Smooth muscle cell (in vitro differentiated cells): Measurements from ENCODE around the gene PHEX. TPM values are rescaled to one million over a fixed set of nuclear protein-coding genes. Genes with fewer than 3 reads are reported as not detected.

ENCODE experiments used
- DNase-seq: peaks from one replicate; lab custom pipeline; 2025; ENCODE audit not compliant: unreplicated experiment; lab: John Stamatoyannopoulos, UW
- H2AFZ ChIP-seq: fragments of 200-600 bp; sonication (generic); 2 replicates; pipeline ENCODE4 v1.6.0; 2016; ENCODE audit warnings: antibody characterized with exemption, low read depth, mild to moderate bottlenecking
- H3F3A ChIP-seq: fragments of 200-600 bp; sonication (generic); 2 replicates; pipeline ENCODE4 v1.6.0; 2017; ENCODE audit warnings: antibody characterized with exemption, low read depth
- H3K27ac ChIP-seq: fragments of 200-600 bp; sonication (generic); 2 replicates; pipeline ENCODE4 v1.5.1; 2016; ENCODE audit warnings: low read depth, mild to moderate bottlenecking
- H3K27me3 ChIP-seq: fragments of 200-600 bp; sonication (generic); 2 replicates; pipeline ENCODE4 v1.6.1; 2016; ENCODE audit warnings: low read depth, mild to moderate bottlenecking
- H3K36me3 ChIP-seq: fragments of 200-600 bp; sonication (generic); 2 replicates; pipeline ENCODE4 v1.5.1; 2016; ENCODE audit warnings: low read depth
- H3K4me1 ChIP-seq: fragments of 200-600 bp; sonication (generic); 2 replicates; pipeline ENCODE4 v1.5.1; 2016; ENCODE audit warnings: low read depth
- H3K4me2 ChIP-seq: fragments of 200-600 bp; sonication (generic); 2 replicates; pipeline ENCODE4 v1.6.0; 2016; ENCODE audit warnings: mild to moderate bottlenecking
- H3K4me3 ChIP-seq: fragments of 200-600 bp; sonication (generic); 2 replicates; pipeline ENCODE4 v1.5.1; 2016; ENCODE audit warnings: mild to moderate bottlenecking
- H3K79me2 ChIP-seq: fragments of 200-600 bp; sonication (generic); 2 replicates; pipeline ENCODE4 v1.6.0; 2016; ENCODE audit warnings: low read depth, mild to moderate bottlenecking
- H3K9ac ChIP-seq: fragments of 200-600 bp; sonication (generic); 2 replicates; pipeline ENCODE4 v1.6.0; 2016; ENCODE audit warnings: low read depth
- H3K9me3 ChIP-seq: fragments of 200-600 bp; sonication (generic); replicated peaks from 2 replicates; pipeline ENCODE4 v1.5.1; 2016; ENCODE audit warnings: low read depth
- H4K20me1 ChIP-seq: fragments of 200-600 bp; sonication (generic); 2 replicates; pipeline ENCODE4 v1.6.0; 2016; ENCODE audit warnings: low read depth
- WGBS: methylation state at CpG from one replicate; pipeline ENCODE4 v1.1.7; 2016; ENCODE audit warnings: low lambda C conversion rate; 5-methylcytosine and 5-hydroxymethylcytosine counted together
- polyA plus RNA-seq: library from polyadenylated mRNA; unstranded; fragments of >200 nt; fragmentation: Nextera tagmentation; extraction: Ambion mirVana; gene quantifications from 2 replicates; pipeline ENCODE4 v1.2.1, GENCODE V29; 2016
- total RNA-seq: library from RNA; depleted of rRNA; stranded (reverse); fragments of >200 nt; gene quantifications from 2 replicates; pipeline ENCODE4 v1.2.3, GENCODE V29; 2014
- TF ChIP-seq, protein P1 (sequence below): fragments of 200-600 bp; sonication (generic); IDR thresholded peaks from 2 replicates; pipeline ENCODE4 v1.5.1; 2017; ENCODE audit warnings: borderline replicate concordance, mild to moderate bottlenecking, antibody characterized with exemption; ENCODE audit not compliant: insufficient read depth, poor library complexity, severe bottlenecking

Gene PHEX
- total and polyA plus RNA-seq, 2 experiments from 2014 or later, result not detected

DNA sequence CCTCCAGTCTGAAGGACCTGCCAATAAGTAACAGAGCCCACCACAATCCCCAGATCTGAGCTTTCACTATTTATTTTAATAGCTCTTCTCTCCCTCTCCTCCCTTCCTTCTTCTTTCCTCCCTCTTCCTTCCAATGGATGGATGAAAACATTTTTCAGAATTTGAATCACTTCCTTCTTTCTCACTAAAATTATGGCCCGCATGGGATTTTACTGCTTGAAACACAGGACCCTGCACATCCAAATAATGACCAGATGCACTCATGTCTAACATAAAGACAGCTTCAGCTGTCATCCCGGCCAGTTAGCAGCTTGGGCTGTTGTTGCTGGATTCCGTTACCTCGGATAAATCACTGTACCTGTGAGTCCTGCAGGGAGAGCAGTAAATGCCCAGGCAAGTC is 5.4 kb upstream of the PHEX start:
- H3K79me2 ChIP-seq, result no peaks in the 10 kb centered on the region
- no peak for DNase-seq
- no peak overlapping the region for H3K9ac ChIP-seq
- H2AFZ ChIP-seq, result no peak overlapping the region
- no peak overlapping the region for H3K4me2 ChIP-seq
- no peaks in the 10 kb centered on the region for H3K4me1 ChIP-seq
- H3K4me3 ChIP-seq, result no peak overlapping the region
- no peaks in the 10 kb centered on the region for H3K9me3 ChIP-seq
- H3F3A ChIP-seq, result no peaks in the 10 kb centered on the region
- no peaks in the 10 kb centered on the region for H4K20me1 ChIP-seq
- 86% methylated on average over 4 of the region's 4 CpGs for WGBS
- H3K27me3 ChIP-seq, result no peaks in the 10 kb centered on the region
- no peak overlapping the region for H3K27ac ChIP-seq
- TF ChIP-seq, protein P1, sequence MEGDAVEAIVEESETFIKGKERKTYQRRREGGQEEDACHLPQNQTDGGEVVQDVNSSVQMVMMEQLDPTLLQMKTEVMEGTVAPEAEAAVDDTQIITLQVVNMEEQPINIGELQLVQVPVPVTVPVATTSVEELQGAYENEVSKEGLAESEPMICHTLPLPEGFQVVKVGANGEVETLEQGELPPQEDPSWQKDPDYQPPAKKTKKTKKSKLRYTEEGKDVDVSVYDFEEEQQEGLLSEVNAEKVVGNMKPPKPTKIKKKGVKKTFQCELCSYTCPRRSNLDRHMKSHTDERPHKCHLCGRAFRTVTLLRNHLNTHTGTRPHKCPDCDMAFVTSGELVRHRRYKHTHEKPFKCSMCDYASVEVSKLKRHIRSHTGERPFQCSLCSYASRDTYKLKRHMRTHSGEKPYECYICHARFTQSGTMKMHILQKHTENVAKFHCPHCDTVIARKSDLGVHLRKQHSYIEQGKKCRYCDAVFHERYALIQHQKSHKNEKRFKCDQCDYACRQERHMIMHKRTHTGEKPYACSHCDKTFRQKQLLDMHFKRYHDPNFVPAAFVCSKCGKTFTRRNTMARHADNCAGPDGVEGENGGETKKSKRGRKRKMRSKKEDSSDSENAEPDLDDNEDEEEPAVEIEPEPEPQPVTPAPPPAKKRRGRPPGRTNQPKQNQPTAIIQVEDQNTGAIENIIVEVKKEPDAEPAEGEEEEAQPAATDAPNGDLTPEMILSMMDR, result no peak
- H3K36me3 ChIP-seq, result no peaks in the 10 kb centered on the region

GRCh38 chrX:22032506-22032905 is 381 bp downstream of the PHEX start:
- H3K4me2 ChIP-seq, result no peak overlapping the region
- TF ChIP-seq, protein P1, result no peak
- H4K20me1 ChIP-seq, result no peaks in the 10 kb centered on the region
- H3K9me3 ChIP-seq, result no peaks in the 10 kb centered on the region
- no peak overlapping the region for H3K27ac ChIP-seq
- WGBS, result 82% methylated on average over 6 of the region's 6 CpGs
- no peaks in the 10 kb centered on the region for H3K79me2 ChIP-seq
- no peak for DNase-seq
- H3K36me3 ChIP-seq, result no peaks in the 10 kb centered on the region
- H3K4me3 ChIP-seq, result no peak overlapping the region
- no peak overlapping the region for H2AFZ ChIP-seq
- no peaks in the 10 kb centered on the region for H3K4me1 ChIP-seq
- no peaks in the 10 kb centered on the region for H3K27me3 ChIP-seq
- no peak overlapping the region for H3K9ac ChIP-seq
- no peaks in the 10 kb centered on the region for H3F3A ChIP-seq

GRCh38 chrX:22033818-22034217 is 1.7 kb downstream of the PHEX start:
- 69% methylated on average over 5 of the region's 5 CpGs for WGBS
- no peaks in the 10 kb centered on the region for H3K36me3 ChIP-seq
- H3F3A ChIP-seq, result no peaks in the 10 kb centered on the region
- DNase-seq, result no peak
- no peak overlapping the region for H3K4me3 ChIP-seq
- no peak overlapping the region for H2AFZ ChIP-seq
- no peaks in the 10 kb centered on the region for H3K4me1 ChIP-seq
- no peaks in the 10 kb centered on the region for H3K27me3 ChIP-seq
- no peaks in the 10 kb centered on the region for H3K79me2 ChIP-seq
- TF ChIP-seq, protein P1, result no peak
- no peak overlapping the region for H3K4me2 ChIP-seq
- no peaks in the 10 kb centered on the region for H3K9me3 ChIP-seq
- no peak overlapping the region for H3K27ac ChIP-seq
- no peak overlapping the region for H3K9ac ChIP-seq
- no peaks in the 10 kb centered on the region for H4K20me1 ChIP-seq

DNA sequence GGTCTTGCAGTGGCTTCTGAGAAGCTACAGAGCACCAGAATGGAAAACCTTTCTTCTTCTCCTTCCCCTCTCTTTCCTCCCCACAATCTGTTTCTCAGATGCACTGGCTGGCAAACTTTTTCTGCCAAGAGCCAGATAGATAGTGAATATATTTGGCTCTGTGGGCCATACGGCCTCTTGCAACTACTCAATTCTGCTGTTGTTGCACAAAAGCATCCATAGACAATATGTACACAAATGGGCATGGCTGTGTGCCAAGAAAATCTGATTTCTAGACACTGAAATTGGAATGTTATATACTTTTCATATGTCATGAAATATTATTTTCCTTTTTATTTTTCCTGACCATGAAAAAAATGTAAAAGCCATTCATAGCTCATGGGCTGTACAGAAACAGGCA is 3.1 kb downstream of the PHEX start:
- Histone ChIP-seq H3K36me3 (no peaks in the 10 kb centered on the region), H3K79me2 (no peaks in the 10 kb centered on the region), H3F3A (no peaks in the 10 kb centered on the region), H3K4me2 (no peak overlapping the region), H4K20me1 (no peaks in the 10 kb centered on the region), H3K9me3 (no peaks in the 10 kb centered on the region), H3K27me3 (no peaks in the 10 kb centered on the region), H3K9ac (no peak overlapping the region), H3K27ac (no peak overlapping the region), H2AFZ (no peak overlapping the region), H3K4me1 (no peaks in the 10 kb centered on the region), H3K4me3 (no peak overlapping the region)
- DNase-seq, result no peak
- TF ChIP-seq, protein P1, result no peak
- 78% methylated on average over 1 of the region's 1 CpG for WGBS
